Activated T-cell treated with anti-CD3 and anti-CD28 coated beads, Interleukin-2, amount 50 U/mL, for 72 hours (primary cell): ENCODE data around the gene BICDL1. TPM values are rescaled to one million over a fixed set of nuclear protein-coding genes. Genes with fewer than 3 reads are reported as not detected.
"Not testable (repeated sequence)": the region's sequence is repeated elsewhere in the genome, so short reads cannot be mapped to it uniquely, and the experiment has no call there.

ENCODE experiments used
- ATAC-seq, 2 donors: fragments of 150-1000 bp; cut with Tn5 transposase; replicated peaks in 1 of 2; 2 replicates each; pipeline ENCODE4 v1.10.0; 2021; ENCODE audit warnings: moderate library complexity in 2 of 2, mild to moderate bottlenecking in 1 of 2
- DNase-seq, 2 donors: peaks; one replicate each; pipeline ENCODE4 v3.0.0; 2021 to 2022; ENCODE audit warnings: mixed read lengths in 1 of 2
- H3K27ac Mint-ChIP-seq: one replicate; pipeline ENCODE4 v1.8.0; 2022; ENCODE audit warnings: mild to moderate bottlenecking, moderate library complexity, mixed read lengths
- H3K27me3 Mint-ChIP-seq: one replicate; pipeline ENCODE4 v1.8.0; 2022; ENCODE audit warnings: low read depth, mixed read lengths
- H3K36me3 Mint-ChIP-seq, 2 donors: one replicate each; pipeline ENCODE4 v1.8.0; 2022; ENCODE audit warnings: mixed read lengths in 2 of 2, mild to moderate bottlenecking in 1 of 2; ENCODE audit not compliant: insufficient read depth in 2 of 2
- H3K4me1 Mint-ChIP-seq: one replicate; pipeline ENCODE4 v1.8.0; 2022; ENCODE audit warnings: low read depth, mixed read lengths
- H3K4me3 Mint-ChIP-seq, 2 donors: one replicate each; pipeline ENCODE4 v1.8.0; 2022; ENCODE audit warnings: mild to moderate bottlenecking in 2 of 2, mixed read lengths in 2 of 2, moderate library complexity in 2 of 2
- H3K9me3 Mint-ChIP-seq, 2 donors: one replicate each; pipeline ENCODE4 v1.8.0; 2022; ENCODE audit warnings: mixed read lengths in 2 of 2
- total RNA-seq, 2 donors: library from RNA; stranded (reverse); gene quantifications; one replicate each; pipeline ENCODE4 v1.2.3, GENCODE V29; 2022

BICDL1 gene, protein sequence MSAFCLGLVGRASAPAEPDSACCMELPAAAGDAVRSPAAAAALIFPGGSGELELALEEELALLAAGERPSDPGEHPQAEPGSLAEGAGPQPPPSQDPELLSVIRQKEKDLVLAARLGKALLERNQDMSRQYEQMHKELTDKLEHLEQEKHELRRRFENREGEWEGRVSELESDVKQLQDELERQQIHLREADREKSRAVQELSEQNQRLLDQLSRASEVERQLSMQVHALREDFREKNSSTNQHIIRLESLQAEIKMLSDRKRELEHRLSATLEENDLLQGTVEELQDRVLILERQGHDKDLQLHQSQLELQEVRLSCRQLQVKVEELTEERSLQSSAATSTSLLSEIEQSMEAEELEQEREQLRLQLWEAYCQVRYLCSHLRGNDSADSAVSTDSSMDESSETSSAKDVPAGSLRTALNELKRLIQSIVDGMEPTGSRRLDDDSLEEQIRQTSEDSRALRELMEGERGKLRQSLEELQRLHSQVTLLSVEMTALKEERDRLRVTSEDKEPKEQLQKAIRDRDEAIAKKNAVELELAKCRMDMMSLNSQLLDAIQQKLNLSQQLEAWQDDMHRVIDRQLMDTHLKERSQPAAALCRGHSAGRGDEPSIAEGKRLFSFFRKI
- 100 to 1,000 TPM; 154 to 180 TPM for total RNA-seq

- DNase-seq (peak; percentile 99 to 100), ATAC-seq (peak; percentile 85 to 87)
- Mint-ChIP-seq H3K4me3 (peak within 1 kb of the TSS; percentile 94 to 97), H3K27ac (peak within 1 kb of the TSS; percentile 89), H3K36me3 (peaks cover 6 to 22% of the 10 kb centered on the region in 2 donors), H3K4me1 (peaks cover 51% of the 10 kb centered on the region), H3K27me3 (no peaks in the 10 kb centered on the region), H3K9me3 (no peaks in the 10 kb centered on the region)
Observed at GRCh38 chr12:119988472-119989360, at the start of gene BICDL1. BICDL1 (plus strand) TSS chr12:119989236; CDS start chr12:119989869, 633 bp downstream.

DNA sequence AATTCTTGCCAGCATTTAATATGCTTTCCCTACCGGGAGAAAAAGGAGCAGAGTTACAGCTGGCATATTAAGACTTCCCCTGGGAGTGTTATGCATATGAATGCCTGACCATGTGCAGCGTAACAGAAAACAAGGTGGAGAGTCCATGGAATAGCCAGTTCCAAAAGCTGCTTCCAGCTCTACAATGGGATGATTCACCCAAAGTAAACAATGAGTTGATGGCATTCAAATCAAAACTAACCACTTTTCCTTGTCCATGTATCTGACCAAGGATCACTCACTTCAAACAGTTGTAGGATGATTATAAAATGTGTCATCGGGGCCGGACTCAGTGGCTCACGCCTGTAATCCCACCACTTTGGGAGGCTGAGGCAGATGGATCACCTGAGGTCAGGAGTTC, 48.1 kb upstream of the BICDL1 start:
- H3K4me1 Mint-ChIP-seq, result no peaks in the 10 kb centered on the region
- H3K9me3 Mint-ChIP-seq, result no peaks in the 10 kb centered on the region
- no peaks in the 10 kb centered on the region for H3K27me3 Mint-ChIP-seq
- ATAC-seq, result no peak
- H3K4me3 Mint-ChIP-seq, result no peak overlapping the region
- no peak for DNase-seq
- no peak overlapping the region for H3K27ac Mint-ChIP-seq
- no peaks in the 10 kb centered on the region for H3K36me3 Mint-ChIP-seq

DNA sequence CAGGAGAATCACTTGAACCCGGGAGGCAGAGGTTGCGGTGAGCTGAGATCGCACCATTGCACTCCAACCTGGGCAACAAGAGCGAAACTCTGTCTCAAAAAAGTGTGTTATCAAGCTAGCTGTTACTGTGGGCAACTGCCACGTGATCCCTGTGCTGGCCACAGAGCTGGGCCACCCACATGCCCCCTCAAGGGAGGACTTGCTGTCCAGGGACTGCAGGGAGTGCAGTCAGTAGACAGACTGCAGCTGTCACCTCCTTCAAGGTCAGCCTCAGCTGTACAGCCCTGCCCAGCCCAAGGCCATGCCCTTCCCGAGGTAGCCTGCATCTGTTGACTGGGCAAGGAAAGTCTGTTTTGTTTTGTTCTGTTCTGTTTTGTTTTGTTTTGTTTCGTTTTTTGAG, 46.6 kb upstream of the BICDL1 start:
- H3K4me1 Mint-ChIP-seq, result no peaks in the 10 kb centered on the region
- no peak for ATAC-seq
- no peak overlapping the region for H3K27ac Mint-ChIP-seq
- H3K4me3 Mint-ChIP-seq, result no peak overlapping the region
- no peaks in the 10 kb centered on the region for H3K9me3 Mint-ChIP-seq
- no peaks in the 10 kb centered on the region for H3K36me3 Mint-ChIP-seq
- DNase-seq, result no peak
- no peaks in the 10 kb centered on the region for H3K27me3 Mint-ChIP-seq

GRCh38 chr12:119946213-119946612, 42.8 kb upstream of the BICDL1 start:
- no peak for ATAC-seq
- Mint-ChIP-seq H3K27ac (no peak overlapping the region), H3K9me3 (no peaks in the 10 kb centered on the region), H3K36me3 (no peaks in the 10 kb centered on the region), H3K27me3 (no peaks in the 10 kb centered on the region), H3K4me3 (no peak overlapping the region), H3K4me1 (no peaks in the 10 kb centered on the region)
- DNase-seq, result no peak

DNA sequence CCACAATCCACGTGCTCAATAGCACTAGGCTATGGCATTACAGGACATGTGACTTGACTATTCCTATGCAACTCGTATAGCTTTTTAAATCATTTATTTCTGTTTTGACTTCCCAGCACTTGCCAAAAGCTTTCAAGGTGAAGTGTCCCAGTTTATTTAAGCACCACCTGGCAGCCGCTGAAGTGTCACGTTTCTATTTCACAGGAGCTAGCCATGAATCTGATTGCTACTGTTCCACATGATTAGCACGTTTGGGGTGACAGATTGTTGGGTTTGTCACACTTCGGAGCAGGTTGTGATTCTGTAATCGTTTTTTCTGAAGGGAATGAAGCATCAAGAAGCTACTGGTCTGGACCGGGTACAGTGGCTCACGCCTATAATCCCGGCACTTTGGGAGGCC, 39.9 kb upstream of the BICDL1 start:
- H3K9me3 Mint-ChIP-seq, result no peaks in the 10 kb centered on the region
- no peaks in the 10 kb centered on the region for H3K36me3 Mint-ChIP-seq
- no peaks in the 10 kb centered on the region for H3K27me3 Mint-ChIP-seq
- H3K4me1 Mint-ChIP-seq, result no peaks in the 10 kb centered on the region
- ATAC-seq, result no peak
- no peak overlapping the region for H3K4me3 Mint-ChIP-seq
- DNase-seq, result no peak
- no peak overlapping the region for H3K27ac Mint-ChIP-seq

- no peaks in the 10 kb centered on the region for H3K27me3 Mint-ChIP-seq
- DNase-seq, result no peak
- H3K9me3 Mint-ChIP-seq, result no peaks in the 10 kb centered on the region
- no peak overlapping the region for H3K27ac Mint-ChIP-seq
- no peak for ATAC-seq
- H3K4me1 Mint-ChIP-seq, result no peaks in the 10 kb centered on the region
- H3K36me3 Mint-ChIP-seq, result no peaks in the 10 kb centered on the region
- H3K4me3 Mint-ChIP-seq, result no peak overlapping the region
Observed at GRCh38 chr12:119949594-119949993, 39.4 kb upstream of the BICDL1 start.

DNA sequence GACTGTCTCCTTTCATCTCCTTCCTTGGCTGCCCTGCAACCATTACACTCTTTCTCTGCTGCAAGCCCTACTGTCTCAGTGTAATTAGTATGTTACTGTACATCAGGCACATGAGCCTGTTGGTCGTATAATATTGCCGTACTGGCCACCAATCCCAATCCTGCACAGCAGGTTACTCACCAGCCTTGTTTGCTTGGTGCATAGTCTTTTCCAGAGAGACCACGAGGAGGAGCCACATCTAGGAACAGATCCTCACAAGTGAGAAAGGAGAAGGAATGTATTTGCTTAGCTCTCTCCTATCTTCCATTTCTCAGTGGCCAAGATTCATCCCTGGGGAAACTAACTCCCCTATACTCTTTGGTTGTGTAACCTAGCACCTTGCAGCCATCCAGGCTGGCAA, 33.0 kb upstream of the BICDL1 start:
- H3K27me3 Mint-ChIP-seq, result no peaks in the 10 kb centered on the region
- peaks cover 18% of the 10 kb centered on the region in 2 donors for H3K9me3 Mint-ChIP-seq
- no peaks in the 10 kb centered on the region for H3K4me1 Mint-ChIP-seq
- no peak overlapping the region for H3K4me3 Mint-ChIP-seq
- peaks cover 15 to 18% of the 10 kb centered on the region in 2 donors for H3K36me3 Mint-ChIP-seq
- ATAC-seq (no peak), DNase-seq (no peak)
- H3K27ac Mint-ChIP-seq, result no peak overlapping the region

DNA sequence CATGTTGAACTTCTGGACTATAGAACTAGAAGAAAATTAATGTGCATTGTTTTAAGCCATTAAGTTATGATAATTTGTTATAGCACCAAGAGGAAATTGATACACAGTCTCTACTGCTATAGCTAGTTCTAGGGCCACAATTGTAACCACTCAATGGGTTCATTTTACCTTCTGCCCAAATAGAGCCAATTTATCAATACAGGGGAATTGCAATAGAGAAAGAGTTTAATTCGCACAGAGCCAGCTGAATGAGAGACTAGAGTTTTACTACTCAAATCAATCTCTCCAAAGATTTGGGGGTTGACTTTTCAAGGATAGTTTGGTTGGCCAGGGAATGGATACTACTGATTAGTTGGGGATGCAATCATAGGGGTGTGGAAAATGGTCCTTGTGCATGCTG, 31.9 kb upstream of the BICDL1 start:
- DNase-seq (no peak), ATAC-seq (no peak)
- Mint-ChIP-seq H3K4me3 (no peak overlapping the region), H3K9me3 (peaks cover 18% of the 10 kb centered on the region in 2 donors), H3K4me1 (no peaks in the 10 kb centered on the region), H3K36me3 (peaks cover 15 to 18% of the 10 kb centered on the region in 2 donors), H3K27me3 (no peaks in the 10 kb centered on the region), H3K27ac (no peak overlapping the region)

DNA sequence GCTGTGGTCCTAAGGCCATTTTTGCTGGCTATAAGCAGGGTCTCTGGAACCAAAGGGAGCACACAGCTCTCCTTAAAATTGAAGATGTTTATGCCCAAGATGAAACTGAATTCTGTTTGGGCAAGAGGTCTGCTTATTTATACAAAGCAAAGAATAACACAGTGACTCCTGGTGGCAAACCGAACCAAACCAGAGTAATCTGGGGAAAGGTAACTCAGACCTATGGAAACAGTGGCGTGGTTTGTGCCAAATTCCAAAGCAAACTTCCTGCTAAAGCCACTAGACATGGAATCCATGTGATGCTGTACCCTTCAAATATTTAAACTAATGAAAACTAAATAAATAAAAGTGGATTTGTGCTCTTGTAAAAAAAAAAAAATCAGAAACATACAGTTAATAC, 29.6 kb upstream of the BICDL1 start:
- Mint-ChIP-seq H3K9me3 (peaks cover 18% of the 10 kb centered on the region in 2 donors), H3K4me3 (no peak overlapping the region), H3K27ac (no peak overlapping the region), H3K27me3 (no peaks in the 10 kb centered on the region), H3K36me3 (peaks cover 15 to 18% of the 10 kb centered on the region in 2 donors), H3K4me1 (peaks cover 6% of the 10 kb centered on the region)
- DNase-seq (no peak), ATAC-seq (no peak)

GRCh38 chr12:119964123-119964522, 24.9 kb upstream of the BICDL1 start:
- H3K36me3 Mint-ChIP-seq, result no peaks in the 10 kb centered on the region
- no peaks in the 10 kb centered on the region for H3K9me3 Mint-ChIP-seq
- no peaks in the 10 kb centered on the region for H3K27me3 Mint-ChIP-seq
- DNase-seq (no peak), ATAC-seq (no peak)
- no peak overlapping the region for H3K4me3 Mint-ChIP-seq
- H3K27ac Mint-ChIP-seq, result no peak overlapping the region
- H3K4me1 Mint-ChIP-seq, result peaks cover 7% of the 10 kb centered on the region

DNA sequence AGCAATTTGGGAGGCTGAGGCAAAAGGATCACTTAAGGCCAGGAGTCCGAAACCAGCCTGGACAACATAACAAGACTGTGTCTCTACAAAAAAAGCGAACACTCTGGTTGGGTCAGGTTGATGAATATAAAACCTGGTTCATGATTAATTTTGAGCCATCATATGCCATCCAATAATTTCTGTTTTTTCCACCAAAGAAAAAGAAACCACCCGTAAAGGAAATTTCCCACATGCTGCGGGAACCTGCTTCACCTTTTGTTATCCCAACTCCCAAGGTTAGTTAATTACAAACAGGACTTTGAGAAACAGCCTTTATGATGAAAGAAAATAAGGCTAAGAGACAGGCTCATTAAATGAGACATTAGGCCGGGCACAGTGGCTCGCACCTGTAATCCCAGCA, 24.1 kb upstream of the BICDL1 start:
- no peaks in the 10 kb centered on the region for H3K36me3 Mint-ChIP-seq
- no peaks in the 10 kb centered on the region for H3K9me3 Mint-ChIP-seq
- peaks cover 7% of the 10 kb centered on the region for H3K4me1 Mint-ChIP-seq
- no peak overlapping the region for H3K27ac Mint-ChIP-seq
- DNase-seq, result no peak
- no peak for ATAC-seq
- H3K27me3 Mint-ChIP-seq, result no peaks in the 10 kb centered on the region
- no peak overlapping the region for H3K4me3 Mint-ChIP-seq

- ATAC-seq (peak; percentile 95 to 97), DNase-seq (peak; percentile 23 to 35)
- peak overlapping the region; percentile 66 to 85 for H3K4me3 Mint-ChIP-seq
Observed at GRCh38 chr12:119980242-119980641, 8.8 kb upstream of the BICDL1 start.

DNA sequence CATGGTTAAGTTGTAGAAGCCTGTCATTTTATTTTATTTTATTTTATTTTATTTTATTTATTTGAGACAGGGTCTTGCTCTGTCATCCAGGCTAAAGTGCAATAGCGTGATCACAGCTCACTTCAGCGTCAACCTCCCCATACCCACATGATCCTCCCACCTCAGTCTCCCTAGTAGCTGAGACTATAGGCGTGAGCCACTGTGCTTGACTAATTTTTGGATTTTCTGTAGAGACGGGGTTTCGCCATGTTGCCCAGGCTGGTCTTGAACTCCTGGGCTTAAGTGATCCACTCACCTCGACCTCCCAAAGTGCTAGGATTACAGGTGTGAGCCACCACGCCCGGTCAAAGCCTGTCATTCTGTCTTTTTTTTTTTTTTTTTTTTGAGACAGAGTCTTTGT, 8.3 kb upstream of the BICDL1 start:
- not testable (repeated sequence) for H3K9me3 Mint-ChIP-seq, H3K27ac Mint-ChIP-seq, H3K36me3 Mint-ChIP-seq, H3K4me3 Mint-ChIP-seq, H3K27me3 Mint-ChIP-seq
- ATAC-seq (peak; percentile 31 to 48), DNase-seq (peak in 1 of 2 donors; percentile 15)
- peaks cover 27% of the 10 kb centered on the region for H3K4me1 Mint-ChIP-seq

More at GRCh38 chr12:119980242-119980641, 8.8 kb upstream of the BICDL1 start:
- Mint-ChIP-seq H3K4me1 (peaks cover 27% of the 10 kb centered on the region), H3K36me3 (no peaks in the 10 kb centered on the region), H3K9me3 (no peaks in the 10 kb centered on the region), H3K27me3 (no peaks in the 10 kb centered on the region), H3K27ac (peak overlapping the region; percentile 86)
